Skeletal muscle cell (primary cell): ENCODE results near the gene JUP.

Experiments used
- DNase-seq: peaks from one replicate; pipeline ENCODE4 v3.0.0-alpha.2; 2010; ENCODE audit warnings: low read depth
- H3K4me3 ChIP-seq: 2 replicates; pipeline ENCODE4 v1.5.1; 2011; ENCODE audit warnings: low read depth, mild to moderate bottlenecking, control low read depth, low read length, moderate library complexity

The JUP gene

DNA sequence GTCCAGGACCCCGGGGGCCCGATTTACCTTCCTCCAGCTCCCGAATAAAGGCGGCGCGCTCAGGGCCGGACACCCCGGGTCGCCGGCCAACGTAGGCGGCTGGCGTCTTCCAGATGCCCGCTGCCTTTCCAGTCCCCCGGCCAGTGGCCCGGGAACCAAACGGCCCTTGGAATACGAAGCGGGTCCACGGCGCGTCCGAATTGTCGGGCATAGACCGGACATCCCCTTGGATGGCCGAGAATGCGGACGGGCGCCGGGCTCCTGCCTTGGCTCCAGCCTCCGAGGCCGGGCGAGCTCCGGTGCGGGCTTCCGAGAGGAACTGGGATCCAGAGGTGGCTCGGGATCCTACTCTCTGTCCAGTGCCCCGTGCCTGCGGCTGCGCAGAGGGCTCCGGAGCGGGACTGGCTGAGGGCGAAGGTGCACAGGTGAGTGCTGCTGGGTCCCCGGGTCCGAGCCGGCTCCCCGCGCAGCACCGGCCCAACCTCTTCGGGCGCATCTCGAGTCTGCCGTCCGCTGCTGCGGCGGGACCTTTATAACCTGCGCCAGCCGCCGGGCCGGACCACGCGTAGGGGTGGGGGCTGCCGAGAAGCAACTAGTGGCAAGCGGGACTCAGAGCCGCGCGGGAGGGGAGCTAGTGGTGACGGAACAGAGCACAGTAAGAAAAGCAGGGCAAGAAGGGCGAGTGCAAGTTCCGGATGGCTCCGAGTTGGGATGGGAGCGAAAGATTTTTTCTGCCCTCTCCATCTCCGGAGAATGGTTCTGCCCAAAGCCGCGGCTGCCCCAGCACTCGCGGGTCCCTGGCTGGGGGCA is 52.2 kb downstream of the JUP start, which contains the start of gene HAP1:
Gene HAP1 (minus strand): TSS at position 505 of the 810 bp plus-strand sequence. CDS start 9 bp downstream, at position 496.
- DNase-seq, result no peak
- H3K4me3 ChIP-seq, result peak within 1 kb of the TSS; percentile 37

DNA sequence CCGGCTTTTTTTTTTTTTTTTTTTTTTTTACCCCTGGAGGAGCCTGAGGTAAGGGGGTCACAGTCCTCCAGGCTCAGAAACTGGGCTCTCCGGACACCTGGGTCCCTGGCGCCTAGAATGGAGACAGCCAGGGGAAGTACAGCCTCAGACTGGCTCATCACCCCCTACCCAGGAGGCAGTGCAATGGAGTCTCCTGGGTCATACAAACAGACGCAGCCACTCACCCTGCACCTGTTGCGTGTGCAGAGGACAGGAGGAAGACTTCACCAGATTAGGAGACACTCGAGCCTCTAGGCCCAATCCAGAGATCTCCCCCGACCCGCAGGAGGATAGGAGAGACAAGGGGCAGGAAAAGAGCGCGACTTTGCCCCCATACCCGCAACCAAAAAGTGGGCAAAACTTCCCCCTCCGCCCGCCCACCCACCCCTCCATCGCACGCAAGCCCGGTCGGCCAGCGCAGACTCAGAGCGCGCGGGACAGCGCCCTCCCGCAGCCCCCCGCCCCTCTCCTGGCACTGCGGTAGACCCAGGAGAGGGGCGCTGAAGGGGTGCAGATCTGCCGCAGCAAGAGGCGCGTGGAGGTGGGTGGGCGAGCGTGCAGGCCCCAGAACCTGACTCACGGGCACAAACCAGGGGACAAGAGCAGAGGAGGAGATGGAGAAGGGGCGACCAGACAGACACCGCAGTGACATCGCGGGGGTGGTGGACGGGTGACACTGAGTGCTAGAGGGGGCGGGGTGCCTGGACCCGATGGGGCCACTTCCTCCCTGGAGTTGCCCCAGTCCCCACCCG is 53.0 kb downstream of the JUP start:
- no peak for DNase-seq
- H3K4me3 ChIP-seq, result no peak overlapping the region

DNA sequence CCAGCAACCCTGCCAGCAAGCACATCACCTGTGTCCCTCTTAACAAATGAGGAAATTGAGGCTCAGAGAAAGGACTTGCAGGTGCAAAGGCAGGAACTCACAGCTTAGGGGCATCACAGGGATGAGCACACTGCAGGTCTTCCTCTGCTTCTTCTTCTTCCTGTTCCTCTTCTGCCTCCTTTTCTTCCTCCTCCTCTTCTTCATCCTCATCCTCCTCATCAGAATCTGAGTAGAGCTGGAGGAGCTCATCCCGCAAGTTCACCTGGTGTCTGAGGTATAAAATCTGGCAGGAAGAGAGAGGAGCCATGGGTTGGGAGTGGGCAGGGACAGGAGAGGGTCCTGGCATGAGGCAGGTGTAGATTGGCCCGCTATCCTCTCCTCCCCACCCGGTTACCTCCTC is 54.7 kb downstream of the JUP start:
- H3K4me3 ChIP-seq, result no peak overlapping the region

DNA sequence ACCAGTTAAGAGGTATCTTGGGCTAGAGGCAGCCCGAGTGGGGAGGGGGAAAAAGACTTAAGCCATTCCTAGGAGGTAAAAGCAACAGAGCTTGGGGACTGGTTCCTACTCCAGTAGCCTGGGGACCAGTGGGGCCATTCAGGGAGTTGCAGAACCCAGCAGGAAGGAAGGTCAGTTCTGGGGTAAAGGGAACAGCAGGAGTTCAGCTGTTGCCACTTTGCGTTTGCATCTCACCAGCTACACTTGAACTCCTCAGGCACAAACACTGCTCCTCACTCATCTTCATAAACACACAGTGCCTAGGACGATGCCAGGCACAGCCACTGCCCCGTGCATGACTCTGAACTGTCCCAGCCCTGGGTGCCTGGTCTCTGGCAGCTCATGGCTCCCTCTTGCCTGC is 56.0 kb downstream of the JUP start:
- H3K4me3 ChIP-seq, result no peak overlapping the region

More for the DNA sequence above, 54.7 kb downstream of the JUP start:
- DNase-seq, result no peak

DNA sequence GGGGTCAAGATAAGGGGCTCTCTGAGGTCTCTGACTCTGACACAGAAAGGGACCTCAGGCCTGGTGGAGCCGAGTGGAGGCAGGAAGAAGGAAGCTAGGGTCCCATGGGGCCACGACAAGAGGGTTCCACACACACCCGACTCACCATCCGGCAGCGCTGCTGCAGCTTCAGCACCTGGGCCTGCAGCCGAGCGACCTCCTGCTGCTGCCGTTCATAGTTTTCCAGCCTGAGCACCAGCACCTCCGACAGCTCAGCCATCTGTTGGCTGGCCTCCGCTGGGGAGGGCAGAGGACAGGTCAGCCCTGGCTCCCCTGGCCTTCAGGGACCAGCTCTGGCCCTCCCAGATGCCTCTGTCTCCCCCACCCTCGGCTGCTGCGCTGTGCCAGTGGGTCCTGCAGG is 58.5 kb downstream of the JUP start:
- DNase-seq, result no peak
- no peak overlapping the region for H3K4me3 ChIP-seq

More for the DNA sequence above, 56.0 kb downstream of the JUP start:
- DNase-seq, result no peak

DNA sequence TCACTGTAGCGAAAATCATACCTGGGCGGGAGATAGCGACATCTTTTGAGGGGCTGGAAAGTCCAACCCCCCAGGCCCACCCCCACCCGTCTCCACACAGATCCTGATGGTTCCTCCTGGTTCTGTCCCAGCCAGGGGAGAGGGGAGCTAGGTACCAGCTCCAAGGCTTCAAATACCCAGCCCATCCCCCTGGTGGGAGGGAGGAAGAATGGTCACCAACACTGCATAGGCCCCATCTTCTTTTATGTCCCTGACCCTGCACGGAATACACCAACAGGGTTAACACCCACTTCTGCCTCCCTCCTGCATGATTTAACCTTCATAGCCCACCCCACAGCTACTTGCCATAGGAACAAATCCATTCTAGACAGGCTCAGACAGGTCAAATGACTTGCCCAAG is 61.4 kb downstream of the JUP start:
- H3K4me3 ChIP-seq, result no peak overlapping the region
- no peak for DNase-seq

DNA sequence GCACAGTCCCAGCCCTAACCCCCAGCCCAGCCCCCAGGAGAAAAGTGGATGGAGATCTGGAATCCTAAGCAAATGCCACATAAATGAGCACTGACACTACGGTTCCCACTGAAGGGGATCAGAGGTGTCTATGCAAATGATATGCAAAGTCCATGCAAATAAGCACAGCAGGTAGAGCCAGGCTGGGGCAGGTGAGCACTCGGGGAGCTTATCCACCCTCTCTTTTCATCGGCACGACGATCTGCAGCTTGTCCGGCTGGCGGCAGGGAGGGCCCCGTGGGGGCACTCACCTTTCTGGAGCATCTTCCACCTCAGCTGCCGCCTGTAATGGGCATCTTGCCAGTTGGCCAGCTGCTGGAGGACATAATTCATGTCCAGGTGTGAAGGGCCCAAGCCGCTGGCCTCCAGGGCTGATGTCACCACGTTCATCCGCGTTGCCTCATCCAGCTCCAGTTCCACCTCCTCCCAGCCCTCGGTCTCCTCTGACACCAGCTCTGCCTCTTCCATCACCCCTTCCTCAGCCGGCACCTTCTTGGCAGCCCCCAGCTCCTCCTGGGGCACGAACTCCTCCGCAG is 61.9 kb downstream of the JUP start:
- DNase-seq, result no peak
- H3K4me3 ChIP-seq, result no peak overlapping the region

DNA sequence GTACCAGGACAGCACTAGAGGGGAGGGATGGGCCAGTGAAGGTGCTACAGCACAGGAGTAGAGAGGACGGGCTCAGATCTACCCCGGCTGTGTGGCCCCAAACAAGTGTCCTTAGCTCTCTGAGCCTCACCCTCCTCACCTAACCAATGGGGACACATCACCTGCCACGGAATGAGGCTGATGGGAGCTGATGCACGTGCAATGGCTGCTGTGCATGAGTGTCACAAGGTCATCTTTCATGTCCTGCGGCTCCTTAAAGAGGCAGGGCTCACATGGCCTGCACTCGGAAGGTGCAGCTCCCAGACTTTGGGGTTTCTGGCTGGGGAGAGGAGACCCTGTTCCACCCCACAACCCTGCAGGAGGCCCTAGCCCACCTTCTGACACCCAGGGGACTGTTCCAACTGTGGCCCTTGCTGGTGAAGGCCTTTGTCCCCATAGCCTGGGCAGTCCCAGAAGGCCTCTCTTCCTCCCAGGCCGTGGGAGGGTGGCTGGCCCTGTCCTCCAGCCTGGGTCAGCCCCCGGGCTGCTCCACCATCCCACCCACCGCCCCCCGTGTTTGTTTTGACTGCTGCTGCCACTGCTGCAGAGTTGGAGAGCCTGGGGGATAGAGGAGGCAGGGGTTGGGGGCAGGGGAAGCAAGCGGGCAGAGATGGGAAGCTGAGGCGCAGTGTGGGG is 62.6 kb downstream of the JUP start:
- H3K4me3 ChIP-seq, result no peak overlapping the region
- DNase-seq, result no peak

DNA sequence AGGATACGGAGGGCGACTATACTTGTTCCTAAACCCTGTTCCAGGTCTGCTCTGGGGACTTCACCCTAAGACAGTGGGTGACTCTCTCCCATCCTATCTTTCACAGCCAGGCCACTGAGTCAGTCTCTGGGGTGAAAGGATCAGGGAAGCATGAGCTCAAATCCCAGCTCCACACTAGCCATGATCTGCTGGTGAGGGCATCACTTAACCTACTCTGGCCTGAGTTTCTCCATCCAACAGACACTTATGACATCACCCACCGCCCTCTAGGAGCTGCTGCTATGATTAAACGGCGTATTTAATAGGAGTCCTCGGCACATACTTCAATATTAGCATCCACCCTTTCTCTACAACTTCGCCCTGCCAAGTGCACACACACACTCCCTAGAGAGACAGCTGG is 64.3 kb downstream of the JUP start:
- DNase-seq, result no peak
- H3K4me3 ChIP-seq, result no peak overlapping the region

DNA sequence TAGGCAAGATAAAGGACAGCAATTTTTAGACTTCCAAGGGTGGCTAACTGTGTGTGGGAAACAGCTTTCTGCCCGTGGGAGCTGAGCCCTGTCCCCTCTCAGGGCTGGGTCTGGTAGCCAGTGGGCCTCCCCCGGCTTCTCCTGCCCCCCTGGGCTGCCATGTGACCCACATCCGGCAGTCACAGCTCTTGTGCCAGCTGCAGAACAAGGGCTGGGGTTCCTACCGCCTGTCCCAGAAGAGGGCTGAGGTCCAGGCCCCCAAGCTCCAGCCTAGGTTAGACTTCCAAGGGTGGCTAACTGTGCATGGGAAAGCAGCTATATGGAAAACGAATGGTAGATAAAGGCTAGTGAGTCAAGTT is 68.2 kb downstream of the JUP start:
- DNase-seq, result no peak

DNA sequence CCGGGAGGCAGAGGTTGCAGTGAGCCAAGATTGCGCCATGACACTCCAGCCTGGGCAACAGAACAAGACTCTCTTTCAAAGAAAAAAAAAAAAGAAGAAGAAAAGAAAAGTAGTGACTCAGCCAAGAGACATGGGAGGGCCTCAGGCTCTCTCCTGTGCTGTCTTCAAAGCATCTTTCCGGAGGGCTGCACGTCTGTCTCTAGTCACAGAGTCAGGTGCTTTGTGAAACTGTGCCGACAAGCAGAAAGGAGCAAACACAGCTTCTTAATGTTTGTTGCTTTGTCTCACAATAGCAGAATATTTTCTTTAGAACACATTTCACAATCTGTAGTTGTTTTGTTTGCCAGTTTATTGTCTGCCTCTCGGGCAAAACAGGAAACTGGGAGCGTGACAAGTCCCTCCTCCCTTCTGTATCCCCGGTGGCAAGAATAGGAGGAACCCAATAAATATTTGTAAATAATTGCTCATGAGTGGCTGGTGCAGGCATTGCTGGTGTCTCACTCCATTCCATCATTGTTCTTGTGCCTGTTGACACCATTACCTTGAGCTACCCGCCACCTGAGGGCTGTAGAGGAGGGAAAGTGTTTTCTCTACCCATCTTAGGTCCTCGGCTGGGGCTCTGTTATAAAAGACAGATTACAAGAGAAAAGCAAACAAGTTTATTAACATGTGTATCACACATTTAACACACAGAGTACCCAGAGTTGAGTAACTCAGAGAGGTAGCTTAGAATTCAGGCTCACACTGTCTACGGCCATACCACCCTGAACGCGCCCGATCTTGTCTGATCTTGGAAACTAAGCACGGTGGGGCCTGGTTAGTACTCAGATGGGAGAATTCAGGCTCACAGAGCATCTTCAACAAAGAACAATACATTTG is 68.9 kb downstream of the JUP start:
- no peak overlapping the region for H3K4me3 ChIP-seq
- DNase-seq, result no peak

More for the DNA sequence above, 68.2 kb downstream of the JUP start:
- H3K4me3 ChIP-seq, result no peak overlapping the region

DNA sequence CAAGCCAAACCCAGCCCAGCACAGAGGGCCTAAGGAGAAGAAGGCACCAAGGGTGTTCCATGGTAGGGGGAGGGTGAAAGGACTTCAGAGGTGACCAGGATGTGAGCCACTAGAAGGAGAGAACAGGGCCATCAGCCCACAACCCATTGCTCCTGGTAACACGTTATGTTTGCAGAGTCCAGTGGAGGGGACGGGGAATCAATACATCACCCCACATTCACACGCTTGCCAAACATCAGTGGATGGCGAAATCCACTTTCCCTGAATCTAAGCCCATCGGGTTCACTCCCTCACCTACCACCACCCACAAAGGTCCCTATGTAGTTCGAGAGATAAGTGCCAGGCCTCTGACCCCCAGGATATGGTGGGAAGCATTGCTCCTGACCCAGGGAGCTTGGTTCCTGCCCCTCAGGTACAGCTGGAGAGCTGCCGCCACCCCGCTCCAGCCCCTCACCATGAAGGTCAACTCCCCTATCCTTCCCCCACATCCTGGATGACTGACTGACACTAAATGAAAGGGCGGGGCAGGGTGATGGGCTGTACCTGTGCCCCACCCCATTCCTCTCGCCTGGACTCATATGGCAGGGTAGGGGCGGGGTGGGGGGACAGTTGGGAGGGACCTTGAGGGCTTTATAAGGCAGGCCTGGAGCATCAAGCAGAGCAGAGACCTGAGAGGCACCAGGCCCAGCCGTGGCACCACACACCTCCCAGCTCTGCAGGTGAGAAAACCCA is 74.7 kb downstream of the JUP start, which contains the start of gene GAST:
Gene GAST (plus strand): TSS at position 663 of the 732 bp plus-strand sequence. CDS start 3,106 bp downstream, outside the sequence.
- no peak within 1 kb of the TSS for H3K4me3 ChIP-seq
- no peak for DNase-seq

DNA sequence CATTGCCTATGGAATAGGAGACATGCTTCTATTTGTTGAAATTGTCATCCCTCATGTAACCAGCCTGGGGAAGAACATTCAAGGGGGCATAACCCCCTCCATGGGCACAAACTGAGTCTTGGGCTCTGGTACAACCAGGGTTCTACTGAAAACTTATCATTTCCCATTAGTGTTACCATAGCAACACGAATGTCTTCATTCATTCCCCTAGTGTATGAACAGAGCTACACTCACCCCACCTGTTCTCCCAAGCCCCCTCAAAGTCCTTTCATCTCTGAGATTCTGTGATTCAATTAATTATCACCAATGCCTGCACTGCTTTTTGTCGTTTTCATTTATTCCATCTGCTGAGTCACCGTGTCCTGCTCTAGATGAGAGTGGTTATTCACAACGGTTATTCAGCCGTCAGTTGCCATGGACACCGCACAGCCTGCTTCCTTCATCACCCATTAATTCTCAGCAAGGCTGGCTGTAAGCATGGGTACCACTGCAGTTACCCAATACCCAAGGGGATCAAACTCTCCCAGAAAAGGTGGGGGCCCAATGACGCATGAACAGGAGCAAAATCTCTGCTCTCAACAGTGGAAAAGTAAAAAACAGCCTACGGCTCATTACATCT is 75.9 kb downstream of the JUP start:
- no peak overlapping the region for H3K4me3 ChIP-seq
- DNase-seq, result peak; percentile 73

DNA sequence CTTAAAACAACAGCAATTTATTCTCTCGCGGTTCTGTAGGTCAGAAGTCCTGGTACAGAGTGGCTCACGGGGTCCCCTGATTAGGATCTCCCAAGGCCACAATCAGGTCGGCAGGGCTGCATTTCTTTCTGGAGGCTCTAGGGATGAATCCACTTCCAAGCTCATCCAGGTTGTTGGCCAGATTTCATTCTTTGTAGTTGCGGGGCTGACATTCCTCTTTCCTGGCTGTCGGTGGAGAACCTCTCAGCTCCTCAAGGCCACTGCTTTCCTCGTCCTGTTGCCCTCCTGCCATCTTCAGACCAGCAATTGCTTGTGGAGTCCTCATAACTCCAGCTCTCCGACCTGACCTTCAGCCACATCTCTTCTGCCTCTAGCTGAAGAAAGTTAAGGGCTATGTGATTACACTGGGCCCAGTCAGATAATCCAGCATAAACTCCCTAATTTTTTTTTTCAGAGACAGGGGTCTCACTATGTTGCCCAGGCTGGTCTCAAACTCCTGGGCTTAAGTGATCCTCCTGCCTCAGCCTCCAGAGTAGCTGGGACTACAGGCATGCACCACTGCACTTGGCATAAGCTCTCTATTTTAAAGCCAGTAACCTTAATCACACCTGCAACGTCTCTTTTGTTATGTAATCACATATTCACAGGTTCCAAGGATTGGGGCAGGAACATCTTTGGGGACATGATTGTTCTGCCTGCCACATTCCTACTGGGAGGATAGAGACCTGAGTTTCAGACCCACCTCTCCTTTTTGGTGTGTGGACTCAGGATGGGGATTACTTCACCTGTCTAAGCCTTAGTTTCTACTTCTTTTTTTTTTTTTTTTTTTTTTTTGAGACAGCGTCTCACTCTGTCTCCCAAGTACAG is 78.5 kb downstream of the JUP start:
- no peak for DNase-seq
- H3K4me3 ChIP-seq, result no peak overlapping the region

DNA sequence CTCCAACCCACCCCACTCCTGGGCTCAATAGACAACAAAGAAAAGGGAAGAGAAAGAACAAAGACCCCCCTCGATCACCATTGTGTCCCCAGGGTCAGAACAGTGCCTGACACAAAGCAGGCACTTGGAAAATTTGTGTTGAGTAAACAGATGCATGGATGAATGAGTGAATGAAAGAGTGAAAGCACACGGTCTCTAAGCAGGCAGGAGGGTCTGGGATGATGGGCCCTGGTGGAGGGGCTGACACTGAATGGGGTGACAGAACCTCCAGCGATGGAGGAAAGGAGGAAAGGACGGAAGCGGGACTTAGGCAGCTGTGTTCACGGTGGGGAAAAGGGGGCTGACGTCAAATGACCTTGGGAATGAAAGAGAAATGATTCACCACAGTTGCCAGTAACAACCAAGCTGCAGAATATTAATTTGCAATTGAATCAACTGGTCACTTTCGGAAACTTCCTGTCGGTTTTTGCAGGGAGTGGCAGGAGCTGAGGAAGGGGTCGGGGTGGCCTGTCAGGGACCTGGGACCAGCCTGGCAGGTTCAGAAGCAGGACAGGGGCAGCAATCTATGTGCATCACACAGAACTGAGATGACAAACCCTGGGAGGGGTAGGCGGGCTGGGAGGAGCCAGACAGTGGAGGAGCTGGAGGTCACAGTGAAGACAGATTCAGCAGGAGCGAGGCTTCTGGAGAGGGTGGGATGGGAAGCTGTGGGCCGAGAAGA is 81.1 kb downstream of the JUP start:
- no peak overlapping the region for H3K4me3 ChIP-seq
- DNase-seq, result no peak
